Activated T-helper 1 cell treated with anti-CD3 and anti-CD28 coated beads, Interleukin-12 subunit alpha, Interleukin-12 subunit beta, Interleukin-2, Interleukin-4 antibody, amounts not matched to agents 30 ng/mL and 10 ng/mL and 1 ng/mL, durations not matched to agents 14 hours and 24 hours and 36 hours (primary cell): ENCODE data around the gene DTX2. TPM values are rescaled to one million over a fixed set of nuclear protein-coding genes. Genes with fewer than 3 reads are reported as not detected.

Experiments used
- total RNA-seq: library from RNA; stranded (reverse); gene quantifications from 2 replicates; pipeline ENCODE4 v1.2.3, GENCODE V29; 2022

The DTX2 gene
- total RNA-seq, 1 donor from 2014 or later = 26.4 TPM

Other genes with a start within 250 kb of the DTX2 start
- gene HSPB1, start 159.0 kb upstream of the DTX2 start, total RNA-seq = 78.4 and 87.2 TPM in 2 replicates
- 165 and 167 TPM in 2 replicates for gene YWHAG, start 102.7 kb upstream of the DTX2 start, total RNA-seq
- gene SSC4D, start 52.0 kb upstream of the DTX2 start, total RNA-seq = 0.64 and 0.73 TPM in 2 replicates
- 4.0 and 4.2 TPM in 2 replicates for gene ZP3, start 36.8 kb upstream of the DTX2 start, total RNA-seq
- 1.1 and 1.2 TPM in 2 replicates for gene UPK3B, start 48.8 kb downstream of the DTX2 start, total RNA-seq
- gene SPDYE16, start 81.6 kb downstream of the DTX2 start, total RNA-seq = 0.15 TPM in 1 of 2 replicates, not detected in the other
- gene POMZP3, start 165.6 kb downstream of the DTX2 start, total RNA-seq = 10.1 and 12.0 TPM in 2 replicates